ENCODE results near the gene PSMD8.
"Not testable (repeated sequence)": the region's sequence is repeated elsewhere in the genome, so short reads cannot be mapped to it uniquely, and the experiment has no call there.

The PSMD8 gene

GRCh38 chr19:38362076-38362945, 12.1 kb upstream of the PSMD8 start:
- DNase-seq (ENCODE audit: low read depth in 2 of 2) = peak; percentile 77 to 91

- not testable (repeated sequence) for DNase-seq (ENCODE audit: low read depth in 2 of 2)
These were observed 11.3 kb upstream of the PSMD8 start for GRCh38 chr19:38362946-38363688.

- no peak for DNase-seq (ENCODE audit: low read depth in 2 of 2)
These were observed 7.3 kb upstream of the PSMD8 start for GRCh38 chr19:38367041-38367440.

- DNase-seq (ENCODE audit: low read depth in 2 of 2) = no peak
These were observed 4.8 kb upstream of the PSMD8 start for GRCh38 chr19:38369584-38369983.

GRCh38 chr19:38370299-38370698, 4.1 kb upstream of the PSMD8 start:
- DNase-seq (ENCODE audit: low read depth in 2 of 2) = no peak

GRCh38 chr19:38371081-38371480, 3.3 kb upstream of the PSMD8 start:
- DNase-seq (ENCODE audit: low read depth in 2 of 2) = no peak

GRCh38 chr19:38373907-38374331, 452 bp upstream of the PSMD8 start:
- no peak for DNase-seq (ENCODE audit: low read depth in 2 of 2)

- DNase-seq (ENCODE audit: low read depth in 2 of 2) = no peak
These were observed 725 bp downstream of the PSMD8 start for GRCh38 chr19:38375098-38375493.

GRCh38 chr19:38375748-38376147, 1.4 kb downstream of the PSMD8 start:
- DNase-seq (ENCODE audit: low read depth in 2 of 2) = no peak

GRCh38 chr19:38376576-38376975, 2.2 kb downstream of the PSMD8 start:
- DNase-seq (ENCODE audit: low read depth in 2 of 2) = no peak

- no peak for DNase-seq (ENCODE audit: low read depth in 2 of 2)
These were observed 2.7 kb downstream of the PSMD8 start for GRCh38 chr19:38377052-38377451.

- no peak for DNase-seq (ENCODE audit: low read depth in 2 of 2)
These were observed 4.5 kb downstream of the PSMD8 start for GRCh38 chr19:38378866-38379265.

- no peak for DNase-seq (ENCODE audit: low read depth in 2 of 2)
These were observed 6.8 kb downstream of the PSMD8 start for GRCh38 chr19:38381138-38381537.

- DNase-seq (ENCODE audit: low read depth in 2 of 2) = no peak
These were observed 8.8 kb downstream of the PSMD8 start for GRCh38 chr19:38383184-38383583.

GRCh38 chr19:38383743-38384142, 9.4 kb downstream of the PSMD8 start:
- DNase-seq (ENCODE audit: low read depth in 2 of 2) = no peak

- no peak for DNase-seq (ENCODE audit: low read depth in 2 of 2)
These were observed 10.0 kb downstream of the PSMD8 start for GRCh38 chr19:38384209-38385027.

- no peak for DNase-seq (ENCODE audit: low read depth in 2 of 2)
These were observed 10.9 kb downstream of the PSMD8 start for GRCh38 chr19:38385057-38385803.

- no peak for DNase-seq (ENCODE audit: low read depth in 2 of 2)
These were observed 11.5 kb downstream of the PSMD8 start for GRCh38 chr19:38385804-38386257.

GRCh38 chr19:38386300-38386970, 12.1 kb downstream of the PSMD8 start:
- DNase-seq (ENCODE audit: low read depth in 2 of 2) = no peak

- DNase-seq (ENCODE audit: low read depth in 2 of 2) = no peak
These were observed 12.7 kb downstream of the PSMD8 start for GRCh38 chr19:38386971-38387549.

Data from stimulated activated CD8-positive, alpha-beta memory T cell treated with anti-CD3 and anti-CD28 coated beads, Interleukin-2, amount 100 ng/mL, for 48 hours (primary cell).